ENCODE results near the gene LRRC17.

LRRC17 gene

GRCh38 chr7:102988631-102989560 is 76.1 kb downstream of the LRRC17 start:
- DNase-seq (ENCODE audit: low read depth) = no peak

- no peak for DNase-seq (ENCODE audit: low read depth)
Measured at GRCh38 chr7:102990642-102991041, 77.8 kb downstream of the LRRC17 start.

GRCh38 chr7:102991077-102991539 is 78.3 kb downstream of the LRRC17 start:
- DNase-seq (ENCODE audit: low read depth) = no peak

- peak; percentile 60 for DNase-seq (ENCODE audit: low read depth)
Measured at GRCh38 chr7:102991540-102992214, 78.9 kb downstream of the LRRC17 start.

- no peak for DNase-seq (ENCODE audit: low read depth)
Measured at GRCh38 chr7:102992509-102992937, 79.7 kb downstream of the LRRC17 start.

- peak; percentile 39 for DNase-seq (ENCODE audit: low read depth)
Measured at GRCh38 chr7:102992938-102993717, 80.3 kb downstream of the LRRC17 start.

GRCh38 chr7:102993718-102994029 is 80.9 kb downstream of the LRRC17 start:
- no peak for DNase-seq (ENCODE audit: low read depth)

GRCh38 chr7:102994567-102994966 is 81.8 kb downstream of the LRRC17 start:
- DNase-seq (ENCODE audit: low read depth) = no peak

All from GM04503 (cell line).